ENCODE data around the gene CEP112.

The CEP112 gene

GRCh38 chr17:65699459-65699858 is 492.5 kb downstream of the CEP112 start:
- in situ Hi-C loops (cut with HindIII; ENCODE audit: low sequenced_read_pairs) = no loop called here
- no peak overlapping the region for H3K4me3 ChIP-seq (ENCODE audit: low read depth, low read length)
- no peak for DNase-seq (ENCODE audit: low read depth, low spot score)
- TF ChIP-seq CTCF (IDR thresholded peaks at IDR 0.05; ENCODE audit: low read depth, low read length) = no peak

GRCh38 chr17:65698381-65699061 is 493.4 kb downstream of the CEP112 start:
- H3K4me3 ChIP-seq (ENCODE audit: low read depth, low read length) = peak overlapping the region; percentile 10
- in situ Hi-C loops (cut with HindIII; ENCODE audit: low sequenced_read_pairs) = no loop called here
- peak; percentile 85 for DNase-seq (ENCODE audit: low read depth, low spot score)
- no peak for TF ChIP-seq CTCF (IDR thresholded peaks at IDR 0.05; ENCODE audit: low read depth, low read length)

GRCh38 chr17:65697661-65698060 is 494.3 kb downstream of the CEP112 start:
- no peak for DNase-seq (ENCODE audit: low read depth, low spot score)
- no peak for TF ChIP-seq CTCF (IDR thresholded peaks at IDR 0.05; ENCODE audit: low read depth, low read length)
- in situ Hi-C loops (cut with HindIII; ENCODE audit: low sequenced_read_pairs) = no loop called here
- H3K4me3 ChIP-seq (ENCODE audit: low read depth, low read length) = no peak overlapping the region

- peak; percentile 77 for DNase-seq (ENCODE audit: low read depth, low spot score)
- TF ChIP-seq CTCF (IDR thresholded peaks at IDR 0.05; ENCODE audit: low read depth, low read length) = no peak
- in situ Hi-C loops (cut with HindIII; ENCODE audit: low sequenced_read_pairs) = no loop called here
- no peak overlapping the region for H3K4me3 ChIP-seq (ENCODE audit: low read depth, low read length)
These were observed 495.1 kb downstream of the CEP112 start for GRCh38 chr17:65696739-65697394.

GRCh38 chr17:65694601-65695000 is 497.3 kb downstream of the CEP112 start:
- TF ChIP-seq CTCF (IDR thresholded peaks at IDR 0.05; ENCODE audit: low read depth, low read length) = no peak
- no peak overlapping the region for H3K4me3 ChIP-seq (ENCODE audit: low read depth, low read length)
- DNase-seq (ENCODE audit: low read depth, low spot score) = no peak
- in situ Hi-C loops (cut with HindIII; ENCODE audit: low sequenced_read_pairs) = no loop called here

- in situ Hi-C loops (cut with HindIII; ENCODE audit: low sequenced_read_pairs) = no loop called here
- DNase-seq (ENCODE audit: low read depth, low spot score) = no peak
- no peak overlapping the region for H3K4me3 ChIP-seq (ENCODE audit: low read depth, low read length)
- TF ChIP-seq CTCF (IDR thresholded peaks at IDR 0.05; ENCODE audit: low read depth, low read length) = no peak
These were observed 501.2 kb downstream of the CEP112 start for GRCh38 chr17:65690626-65691310.
